Osteocyte (in vitro differentiated cells): ENCODE results near the gene SNAI3. TPM values are rescaled to one million over a fixed set of nuclear protein-coding genes. Genes with fewer than 3 reads are reported as not detected.

Source experiments
- DNase-seq: peaks from one replicate; pipeline ENCODE4 v3.0.0; 2021; ENCODE audit warnings: mixed read lengths; ENCODE audit not compliant: unreplicated experiment; ENCODE audit errors: extremely low spot score
- H3K27ac Mint-ChIP-seq: one replicate; pipeline ENCODE4 v1.8.0; 2021; ENCODE audit warnings: mild to moderate bottlenecking, mixed read lengths; ENCODE audit not compliant: unreplicated experiment
- H3K27me3 Mint-ChIP-seq: one replicate; pipeline ENCODE4 v1.8.0; 2021; ENCODE audit warnings: mixed read lengths; ENCODE audit not compliant: unreplicated experiment
- H3K36me3 Mint-ChIP-seq: one replicate; pipeline ENCODE4 v1.8.0; 2021; ENCODE audit warnings: mixed read lengths; ENCODE audit not compliant: unreplicated experiment
- H3K4me1 Mint-ChIP-seq: one replicate; pipeline ENCODE4 v1.8.0; 2021; ENCODE audit warnings: mixed read lengths; ENCODE audit not compliant: unreplicated experiment
- H3K4me3 Mint-ChIP-seq: one replicate; pipeline ENCODE4 v1.8.0; 2021; ENCODE audit warnings: mild to moderate bottlenecking, moderate library complexity, mixed read lengths; ENCODE audit not compliant: unreplicated experiment
- H3K9me3 Mint-ChIP-seq: one replicate; pipeline ENCODE4 v1.8.0; 2021; ENCODE audit warnings: mixed read lengths; ENCODE audit not compliant: unreplicated experiment
- CTCF ChIP-seq: fragments of 200-600 bp; sonication (generic); IDR thresholded peaks from 2 replicates; pipeline ENCODE4 v1.5.0; 2021; ENCODE audit warnings: antibody characterized with exemption, mild to moderate bottlenecking, moderate library complexity
- total RNA-seq: library from RNA; stranded (reverse); gene quantifications from 2 replicates; pipeline ENCODE4 v1.2.1, GENCODE V29; 2021

SNAI3 gene
- total RNA-seq, 1 donor from 2014 or later = not detected

- H3K27me3 Mint-ChIP-seq = no peaks in the 10 kb centered on the region
Measured at GRCh38 chr16:88713568-88714419, 27.5 kb upstream of the SNAI3 start.

DNA sequence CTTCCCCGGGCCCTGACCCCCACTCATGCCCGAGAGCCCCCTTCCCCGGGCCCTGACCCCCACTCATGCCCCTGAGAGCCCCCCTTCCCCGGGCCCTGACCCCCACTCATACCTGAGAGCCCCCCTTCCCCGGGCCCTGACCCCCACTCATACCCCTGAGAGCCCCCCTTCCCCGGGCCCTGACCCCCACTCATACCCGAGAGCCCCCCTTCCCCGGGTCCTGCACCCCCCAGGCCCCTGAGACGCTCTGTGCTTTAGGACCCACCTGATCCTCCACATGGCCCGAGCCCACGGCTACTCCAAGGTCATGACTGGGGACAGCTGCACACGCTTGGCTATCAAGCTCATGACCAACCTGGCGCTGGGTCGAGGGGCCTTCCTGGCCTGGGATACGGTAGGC, 26.7 kb upstream of the SNAI3 start:
- Mint-ChIP-seq H3K9me3 (no peaks in the 10 kb centered on the region), H3K4me3 (no peak overlapping the region), H3K36me3 (peaks cover 5% of the 10 kb centered on the region), H3K27me3 (no peaks in the 10 kb centered on the region), H3K4me1 (no peaks in the 10 kb centered on the region), H3K27ac (no peak overlapping the region)
- TF ChIP-seq CTCF = no peak
- no peak for DNase-seq

More at GRCh38 chr16:88713568-88714419, 27.5 kb upstream of the SNAI3 start:
- H3K36me3 Mint-ChIP-seq = peaks cover 5% of the 10 kb centered on the region
- H3K9me3 Mint-ChIP-seq = no peaks in the 10 kb centered on the region
- no peak overlapping the region for H3K27ac Mint-ChIP-seq
- H3K4me1 Mint-ChIP-seq = no peaks in the 10 kb centered on the region
- no peak for TF ChIP-seq CTCF
- no peak for DNase-seq
- H3K4me3 Mint-ChIP-seq = no peak overlapping the region

GRCh38 chr16:88712362-88712979, 26.2 kb upstream of the SNAI3 start:
- DNase-seq = no peak
- no peaks in the 10 kb centered on the region for H3K27me3 Mint-ChIP-seq
- H3K27ac Mint-ChIP-seq = no peak overlapping the region
- peaks cover 5% of the 10 kb centered on the region for H3K36me3 Mint-ChIP-seq
- no peak overlapping the region for H3K4me3 Mint-ChIP-seq
- H3K4me1 Mint-ChIP-seq = peaks cover 2% of the 10 kb centered on the region
- TF ChIP-seq CTCF = no peak
- H3K9me3 Mint-ChIP-seq = no peaks in the 10 kb centered on the region

DNA sequence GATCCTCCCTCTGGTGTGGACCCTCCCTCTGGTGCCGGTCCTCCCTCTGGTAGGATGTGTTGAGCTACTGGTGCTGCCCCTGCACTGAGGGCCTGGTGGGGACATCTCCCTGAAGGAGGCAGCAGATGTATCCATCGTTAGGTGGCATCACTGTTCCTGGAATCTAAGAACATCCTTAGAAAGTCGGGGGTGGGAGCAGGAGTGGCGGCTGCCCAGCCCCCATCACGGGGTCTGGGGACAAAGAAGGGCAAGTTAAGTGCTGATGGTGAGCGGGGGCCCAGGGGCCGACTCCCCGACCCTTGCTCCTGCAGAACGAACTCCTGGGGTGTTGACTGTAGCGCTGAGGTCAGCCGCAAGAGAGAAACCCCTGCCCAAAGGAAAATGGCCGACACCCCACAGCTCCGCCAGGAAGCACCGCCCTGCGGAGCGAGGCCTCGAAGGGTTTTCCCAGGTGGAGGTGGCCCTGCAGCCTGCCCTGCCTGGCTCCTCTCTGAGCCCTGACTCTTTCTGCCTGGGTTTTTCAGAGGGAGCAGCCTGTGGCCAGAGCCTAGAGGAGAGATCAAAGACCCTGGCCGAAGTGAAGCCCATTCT, 25.5 kb upstream of the SNAI3 start:
- H3K36me3 Mint-ChIP-seq = peaks cover 1% of the 10 kb centered on the region
- H3K27ac Mint-ChIP-seq = no peak overlapping the region
- H3K4me1 Mint-ChIP-seq = peaks cover 8% of the 10 kb centered on the region
- no peak overlapping the region for H3K4me3 Mint-ChIP-seq
- DNase-seq = no peak
- no peak for TF ChIP-seq CTCF
- no peaks in the 10 kb centered on the region for H3K9me3 Mint-ChIP-seq
- H3K27me3 Mint-ChIP-seq = no peaks in the 10 kb centered on the region

DNA sequence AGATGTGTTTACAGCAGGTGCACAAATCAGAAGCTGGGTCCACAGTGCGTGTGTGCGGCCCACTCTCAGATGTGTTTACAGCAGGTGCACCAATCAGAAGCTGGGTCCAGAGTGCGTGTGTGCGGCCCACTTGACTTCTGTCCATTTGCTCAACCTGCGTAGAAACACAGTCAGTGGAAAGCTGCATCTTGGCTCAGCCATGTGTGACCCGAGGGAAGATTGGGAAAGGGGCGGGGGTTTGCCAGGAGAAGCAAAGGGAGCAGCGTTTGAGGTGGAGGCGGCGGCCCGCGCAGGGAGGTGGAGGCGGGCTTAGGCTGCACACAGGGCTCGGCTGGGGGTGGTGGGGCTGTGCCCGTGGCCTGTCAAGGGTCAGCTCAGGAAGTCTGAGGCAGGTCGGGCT, 24.2 kb upstream of the SNAI3 start:
- no peak for DNase-seq
- no peaks in the 10 kb centered on the region for H3K27me3 Mint-ChIP-seq
- peaks cover 1% of the 10 kb centered on the region for H3K36me3 Mint-ChIP-seq
- no peak overlapping the region for H3K4me3 Mint-ChIP-seq
- no peak for TF ChIP-seq CTCF
- peaks cover 9% of the 10 kb centered on the region for H3K4me1 Mint-ChIP-seq
- H3K27ac Mint-ChIP-seq = no peak overlapping the region
- no peaks in the 10 kb centered on the region for H3K9me3 Mint-ChIP-seq
